NCI-H1694 (cell line): ENCODE data around the gene NHLRC3.
"Not testable (repeated sequence)": the region's sequence is repeated elsewhere in the genome, so short reads cannot be mapped to it uniquely, and the experiment has no call there.

Experiments
- DNase-seq: peaks from one replicate; lab custom pipeline; 2025; lab: John Stamatoyannopoulos, UW

The NHLRC3 gene

DNA sequence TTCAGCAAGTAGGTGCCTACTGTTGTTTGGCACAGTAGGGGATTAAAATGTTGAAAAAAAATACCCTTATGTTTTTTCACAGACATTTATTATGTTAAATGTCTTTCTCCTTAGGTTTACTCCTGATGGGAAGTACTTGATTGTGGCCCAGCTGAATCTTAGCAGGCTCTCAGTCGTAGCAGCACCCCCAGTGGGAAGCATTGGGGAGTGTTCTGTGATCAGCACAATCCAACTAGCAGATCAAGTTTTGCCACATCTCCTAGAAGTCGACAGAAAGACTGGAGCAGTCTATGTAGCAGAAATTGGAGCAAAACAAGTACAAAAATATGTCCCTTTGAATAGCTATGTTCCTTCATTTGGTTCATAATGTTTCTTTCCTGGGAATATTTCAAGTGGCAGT, 9.3 kb downstream of the NHLRC3 start:
- no peak for DNase-seq

- no peak for DNase-seq
These were observed 10.6 kb downstream of the NHLRC3 start for GRCh38 chr13:39048806-39049205.

DNA sequence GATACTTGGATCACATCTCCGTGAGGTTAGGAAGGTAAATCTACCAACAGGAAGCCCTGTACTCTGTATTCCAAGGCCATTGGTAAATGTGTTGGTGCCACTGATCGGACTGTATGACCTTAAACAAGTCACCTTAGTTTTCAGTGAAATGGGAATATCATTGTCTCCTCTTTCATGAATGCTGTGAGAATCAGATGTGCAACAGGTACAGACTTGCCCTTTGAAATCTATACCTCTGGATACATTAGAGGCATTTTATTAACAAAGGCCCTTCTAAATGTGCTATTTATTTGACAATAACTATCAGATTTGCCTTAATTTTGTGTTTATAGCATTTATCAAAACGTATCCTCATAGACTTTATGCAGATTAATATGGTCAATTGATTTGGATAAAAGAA, 11.0 kb downstream of the NHLRC3 start:
- DNase-seq: no peak

GRCh38 chr13:39051157-39051556, 12.9 kb downstream of the NHLRC3 start:
- peak; percentile 6 for DNase-seq

GRCh38 chr13:39052944-39053343, 14.7 kb downstream of the NHLRC3 start:
- DNase-seq: no peak

DNA sequence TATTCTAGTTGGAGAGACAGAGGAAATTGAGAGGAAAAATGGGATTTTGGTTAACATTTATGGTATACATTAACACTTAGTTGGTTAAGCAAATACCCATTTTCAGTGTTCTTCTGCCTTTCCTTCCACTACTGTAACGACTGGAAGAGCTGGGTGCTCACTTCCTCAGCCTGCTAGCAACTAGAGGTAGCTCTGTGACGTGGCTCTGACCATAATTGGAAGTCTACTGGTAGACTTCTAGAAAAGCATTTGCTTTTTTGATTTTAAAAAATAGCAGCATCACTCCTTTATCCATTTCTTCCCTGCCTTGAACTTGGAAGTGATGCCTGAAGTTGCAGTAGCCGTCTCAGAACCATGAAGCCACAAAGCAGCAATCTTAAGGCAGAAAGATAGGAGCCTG, 15.9 kb downstream of the NHLRC3 start:
- DNase-seq: no peak

DNA sequence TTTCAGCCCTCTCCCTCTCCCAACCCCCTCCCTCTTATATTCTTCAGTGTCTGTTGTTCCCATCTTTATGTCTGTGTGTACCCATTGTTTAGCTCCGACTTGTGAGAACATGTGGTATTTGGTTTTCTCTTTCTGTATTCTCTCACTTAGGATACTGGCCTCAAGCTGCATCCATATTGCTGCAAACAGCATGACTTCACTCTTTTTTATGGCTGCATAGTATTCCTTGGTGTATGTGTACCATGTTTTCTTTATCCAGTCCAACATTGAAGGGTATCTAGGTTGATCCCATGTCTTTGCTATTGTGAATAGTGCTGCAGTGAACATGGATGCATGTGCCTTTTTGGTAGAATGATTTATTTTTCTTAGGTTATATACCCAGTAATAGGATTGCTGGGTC, 17.8 kb downstream of the NHLRC3 start:
- DNase-seq: no peak

- DNase-seq: no peak
These were observed 19.8 kb downstream of the NHLRC3 start for GRCh38 chr13:39058040-39058439.

DNA sequence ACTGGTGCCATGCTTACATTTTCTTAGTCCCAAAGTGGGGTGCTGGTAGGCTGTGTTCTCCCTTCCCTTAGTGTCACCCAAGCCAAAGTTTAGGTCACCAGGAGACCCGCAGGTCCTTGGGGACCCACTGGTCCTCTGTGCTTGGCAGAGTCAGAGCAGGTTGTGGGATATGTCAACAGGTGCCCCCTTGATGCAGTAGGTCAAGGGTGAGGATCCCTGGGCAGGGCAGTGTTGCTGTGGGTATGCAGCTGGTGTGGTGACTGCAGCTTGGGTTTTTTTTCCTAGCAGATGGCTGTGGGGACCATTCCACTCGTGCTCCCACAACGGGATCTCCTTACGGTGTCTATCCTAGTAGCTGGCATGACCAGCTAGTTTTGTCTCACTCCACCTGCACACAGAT, 23.7 kb downstream of the NHLRC3 start:
- no peak for DNase-seq

DNA sequence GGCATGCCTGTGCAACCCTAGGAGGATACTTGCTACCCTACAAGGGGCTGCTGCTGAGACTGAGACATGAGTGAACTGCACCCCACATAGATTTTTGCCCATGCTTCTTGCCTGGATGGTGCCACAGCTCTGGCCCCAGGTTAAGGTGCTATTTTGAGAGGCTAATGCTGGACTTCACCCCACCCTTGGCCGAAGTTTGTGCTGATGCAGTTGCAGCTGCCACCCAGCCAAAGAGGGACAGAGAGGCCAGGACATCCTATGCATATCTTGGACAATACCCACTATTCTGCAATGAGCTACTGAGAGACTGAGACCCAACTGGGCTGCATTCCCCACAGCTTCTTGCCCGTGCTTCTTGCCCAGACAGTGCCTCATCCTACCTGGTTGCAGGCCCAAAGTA, 34.6 kb downstream of the NHLRC3 start:
- DNase-seq: no peak

GRCh38 chr13:39073983-39074382, 35.7 kb downstream of the NHLRC3 start:
- no peak for DNase-seq

GRCh38 chr13:39086251-39086945, 48.1 kb downstream of the NHLRC3 start:
- not testable (repeated sequence) for DNase-seq

DNA sequence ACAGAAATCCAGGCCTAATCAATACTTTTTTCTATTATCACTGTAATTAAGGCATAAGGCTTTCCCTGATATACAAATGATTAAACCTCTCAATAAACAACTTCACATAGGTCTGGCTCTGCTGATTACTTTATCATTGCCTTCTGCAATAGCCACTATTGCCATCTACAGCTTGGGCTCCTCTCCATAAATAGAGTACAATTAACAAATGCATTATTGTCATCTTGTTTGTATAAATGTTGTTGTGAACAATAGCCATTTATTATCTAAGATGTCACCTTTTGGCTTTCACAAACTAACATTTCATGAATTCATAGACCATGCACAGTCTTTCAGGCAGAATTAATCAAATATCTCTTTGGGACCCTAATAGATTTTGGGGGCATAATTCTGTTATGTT, 53.3 kb downstream of the NHLRC3 start:
- DNase-seq: no peak

DNA sequence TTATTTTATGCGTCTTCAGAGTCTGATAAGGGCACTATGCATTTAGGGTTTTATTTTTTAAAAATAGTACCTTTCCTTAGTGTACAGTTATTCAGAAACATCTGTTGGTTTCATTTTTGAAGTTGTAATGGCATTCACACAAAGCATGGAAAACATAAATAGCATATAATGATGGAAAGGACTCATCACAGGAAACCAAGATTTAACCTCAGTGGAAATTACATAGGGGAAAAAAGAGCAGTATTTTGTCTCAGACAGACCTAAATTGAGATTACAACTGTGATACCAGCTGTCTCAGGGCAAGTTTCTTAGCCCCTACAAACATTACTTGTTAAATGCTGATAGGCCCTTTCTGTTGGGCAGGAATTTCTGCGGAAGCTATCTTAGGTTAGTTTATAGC, 57.2 kb downstream of the NHLRC3 start:
- DNase-seq: no peak

- DNase-seq: no peak
These were observed 61.0 kb downstream of the NHLRC3 start for GRCh38 chr13:39099231-39099630.
